Erythroblast (primary cell): Measurements from ENCODE around the gene ICOSLG.

Experiments
- GATA1 ChIP-seq: IDR thresholded peaks from 2 replicates; pipeline ENCODE4 v1.6.1; 2011; ENCODE audit warnings: low read depth, mild to moderate bottlenecking, control low read depth, low read length, moderate library complexity
- POLR2A ChIP-seq: IDR thresholded peaks from 2 replicates; pipeline ENCODE4 v1.6.1; 2011; ENCODE audit warnings: mild to moderate bottlenecking, low read length

GRCh38 chr21:44288251-44289110, 47.7 kb upstream of the ICOSLG start:
- TF ChIP-seq POLR2A (no peak), GATA1 (no peak)
